Brain microvascular endothelial cell (primary cell): Measurements from ENCODE around the gene DUSP1.

Experiments used
- DNase-seq: peaks from one replicate; pipeline ENCODE4 v3.0.0-alpha.2; 2020
- H3K27ac ChIP-seq: fragments of 250-450 bp; sonication (Bioruptor Pico); 2 replicates; pipeline ENCODE4 v1.5.1; 2020; ENCODE audit warnings: mild to moderate bottlenecking, moderate library complexity
- H3K27me3 ChIP-seq: fragments of 250-450 bp; sonication (Bioruptor Pico); replicated peaks from 2 replicates; pipeline ENCODE4 v1.5.1; 2020; ENCODE audit warnings: mild to moderate bottlenecking
- H3K36me3 ChIP-seq: fragments of 250-450 bp; sonication (Bioruptor Pico); replicated peaks from 2 replicates; pipeline ENCODE4 v1.5.1; 2020; ENCODE audit warnings: mild to moderate bottlenecking
- H3K4me3 ChIP-seq: 2 replicates; pipeline ENCODE4 v1.5.1; 2011; ENCODE audit warnings: low read depth, mild to moderate bottlenecking, control low read depth, low read length, moderate library complexity
- CTCF ChIP-seq: IDR thresholded peaks from 2 replicates; pipeline ENCODE4 v1.5.1; 2011; ENCODE audit warnings: low read depth, mild to moderate bottlenecking, moderate library complexity, low read length, control low read depth, inconsistent platforms; ENCODE audit errors: missing control alignments
- in situ Hi-C: cut with HindIII; loops from 2 replicates; pipeline ENCODE4 v1.10.0; 2017; ENCODE audit warnings: low sequenced_read_pairs, low pct_ligation_motif_present

Gene DUSP1

DNA sequence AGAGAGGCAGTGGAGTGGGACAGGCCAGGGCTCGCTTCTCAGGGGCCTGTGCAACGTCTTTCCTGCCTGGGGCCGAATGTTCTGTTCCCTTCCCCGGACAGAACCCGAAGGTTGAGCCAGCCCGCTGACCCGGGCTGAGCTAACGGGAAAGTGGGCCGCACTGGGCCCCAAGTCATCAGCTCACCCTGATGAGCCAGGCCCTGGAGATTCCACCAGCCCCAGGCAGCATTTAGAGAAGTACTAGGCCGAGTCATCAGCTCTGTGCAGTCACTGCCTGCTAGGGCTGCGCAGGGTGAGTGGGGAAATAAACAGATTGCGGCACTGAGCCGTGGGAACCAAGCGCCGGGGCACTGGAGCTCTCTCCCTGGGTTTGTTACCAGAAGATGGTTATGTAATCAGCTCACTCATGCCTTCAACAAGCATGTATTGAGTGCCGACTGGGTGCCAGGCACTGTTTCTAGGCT lies 29.1 kb upstream of the DUSP1 start:
- Histone ChIP-seq H3K4me3 (no peak overlapping the region), H3K27ac (peak overlapping the region; percentile 97)
- in situ Hi-C loops, result no loop called here

DNA sequence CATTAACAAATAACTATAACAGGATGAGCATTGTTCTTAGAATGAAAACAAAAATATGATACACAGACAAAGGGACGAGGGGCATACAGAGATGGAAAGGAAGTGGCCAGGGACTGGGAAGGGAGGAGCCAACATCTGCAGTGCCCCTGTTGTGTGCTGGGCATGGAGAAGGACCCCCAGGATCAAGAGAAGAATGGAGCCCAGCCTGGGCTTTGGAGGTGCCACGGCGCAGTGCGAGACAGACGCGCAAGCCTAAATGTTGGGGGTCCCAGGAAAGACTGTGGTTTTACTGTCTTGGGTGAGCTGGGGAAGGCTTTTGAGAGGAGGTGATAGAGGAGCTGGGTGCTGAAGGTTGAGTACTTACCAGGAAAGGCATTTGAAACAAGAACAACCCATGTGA lies 28.4 kb upstream of the DUSP1 start:
- in situ Hi-C loops, result no loop called here
- DNase-seq, result no peak
- no peak overlapping the region for H3K4me3 ChIP-seq
- H3K27me3 ChIP-seq, result no peaks in the 10 kb centered on the region
- TF ChIP-seq CTCF, result no peak
- H3K27ac ChIP-seq, result peak overlapping the region; percentile 97
- H3K36me3 ChIP-seq, result no peaks in the 10 kb centered on the region

More for the DNA sequence above, 29.1 kb upstream of the DUSP1 start:
- DNase-seq, result peak; percentile 98
- TF ChIP-seq CTCF, result no peak
- no peaks in the 10 kb centered on the region for H3K36me3 ChIP-seq
- no peaks in the 10 kb centered on the region for H3K27me3 ChIP-seq

DNA sequence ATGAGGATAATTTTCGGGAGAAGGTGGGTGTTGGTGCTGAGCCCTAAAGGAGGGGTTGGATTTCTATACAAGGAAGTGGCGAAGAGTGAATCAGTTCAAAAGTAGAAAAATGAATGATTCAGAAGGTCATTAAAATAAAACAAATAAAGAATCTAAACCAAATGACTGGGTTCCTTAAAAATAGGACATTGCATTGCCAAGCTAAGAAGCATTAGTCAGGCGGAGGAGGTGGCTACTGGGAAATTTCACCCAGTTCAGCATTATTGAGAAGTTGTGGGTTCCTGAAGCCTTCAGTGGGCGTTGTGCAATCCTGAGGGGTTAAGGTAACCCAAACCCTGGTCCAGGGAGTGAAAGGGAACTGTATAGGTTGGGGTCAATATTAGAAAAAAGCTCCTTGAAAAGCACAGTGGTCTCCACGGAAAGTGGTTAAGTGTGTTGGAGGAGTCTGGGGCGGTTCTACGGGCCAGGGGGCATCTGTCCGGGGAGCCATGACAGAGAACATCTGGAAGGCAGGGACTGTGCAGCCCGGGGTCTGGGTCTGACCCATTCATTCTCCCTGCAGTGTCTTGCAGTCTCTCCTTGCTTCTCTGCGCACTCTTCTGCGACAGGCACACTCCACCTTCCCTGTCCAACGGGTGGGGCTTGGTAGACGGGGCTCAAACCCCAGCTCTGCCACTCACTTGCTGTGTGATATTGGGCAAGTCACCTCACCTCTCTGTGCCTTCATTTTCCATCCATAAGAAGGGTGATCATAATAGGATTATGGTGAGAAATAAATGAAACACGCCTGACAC lies 27.6 kb upstream of the DUSP1 start:
- H3K4me3 ChIP-seq, result no peak overlapping the region

DNA sequence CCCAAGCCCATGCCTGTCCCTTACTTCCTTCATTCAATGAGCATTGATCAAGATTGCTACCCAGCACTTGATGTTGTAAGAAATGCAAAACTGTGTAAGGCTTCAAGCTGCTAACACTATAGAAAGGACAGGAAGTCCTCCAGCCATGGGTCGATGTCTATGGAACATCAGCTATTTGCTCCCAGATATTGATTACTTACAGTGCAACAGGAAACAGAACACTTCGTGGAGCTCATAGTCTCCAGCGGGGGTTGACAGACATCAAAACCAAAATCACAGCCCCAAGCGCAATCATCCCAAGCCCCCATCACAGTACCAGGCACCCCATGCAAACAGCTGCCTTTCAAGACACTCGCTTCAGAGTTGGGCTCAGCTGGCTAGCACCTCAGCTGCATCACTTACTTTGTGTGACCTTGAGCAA lies 26.8 kb upstream of the DUSP1 start:
- Histone ChIP-seq H3K27me3 (no peaks in the 10 kb centered on the region), H3K36me3 (no peaks in the 10 kb centered on the region), H3K27ac (peak overlapping the region; percentile 97), H3K4me3 (no peak overlapping the region)
- TF ChIP-seq CTCF, result no peak
- in situ Hi-C loops, result no loop called here
- DNase-seq, result no peak

More for the DNA sequence above, 27.6 kb upstream of the DUSP1 start:
- TF ChIP-seq CTCF, result no peak
- no peaks in the 10 kb centered on the region for H3K27me3 ChIP-seq
- peak overlapping the region; percentile 97 for H3K27ac ChIP-seq
- H3K36me3 ChIP-seq, result no peaks in the 10 kb centered on the region
- in situ Hi-C loops, result no loop called here
- peak; percentile 90 for DNase-seq

GRCh38 chr5:172796306-172796705 lies 25.3 kb upstream of the DUSP1 start:
- no peak for TF ChIP-seq CTCF
- no peaks in the 10 kb centered on the region for H3K27me3 ChIP-seq
- no peak for DNase-seq
- H3K27ac ChIP-seq, result peak overlapping the region; percentile 84
- H3K36me3 ChIP-seq, result no peaks in the 10 kb centered on the region
- no peak overlapping the region for H3K4me3 ChIP-seq
- in situ Hi-C loops, result no loop called here
